ENCODE results near the gene SPTB.

SPTB gene

GRCh38 chr14:64779472-64779871, 100.2 kb downstream of the SPTB start:
- H3K4me1 Mint-ChIP-seq: no peaks in the 10 kb centered on the region
- H3K27me3 Mint-ChIP-seq: peaks cover 8% of the 10 kb centered on the region
- H3K36me3 Mint-ChIP-seq: no peaks in the 10 kb centered on the region
- H3K4me3 Mint-ChIP-seq: no peak overlapping the region
- no peak for ATAC-seq
- no peaks in the 10 kb centered on the region for H3K9me3 Mint-ChIP-seq
- H3K27ac Mint-ChIP-seq: no peak overlapping the region

- Mint-ChIP-seq H3K4me3 (no peak overlapping the region), H3K36me3 (no peaks in the 10 kb centered on the region), H3K9me3 (no peaks in the 10 kb centered on the region), H3K4me1 (no peaks in the 10 kb centered on the region), H3K27me3 (peaks cover 16% of the 10 kb centered on the region), H3K27ac (no peak overlapping the region)
- ATAC-seq: no peak
Observed at GRCh38 chr14:64778104-64778754, 101.5 kb downstream of the SPTB start.

- H3K27me3 Mint-ChIP-seq: peaks cover 20% of the 10 kb centered on the region
- H3K27ac Mint-ChIP-seq: no peak overlapping the region
- no peaks in the 10 kb centered on the region for H3K36me3 Mint-ChIP-seq
- H3K9me3 Mint-ChIP-seq: no peaks in the 10 kb centered on the region
- H3K4me1 Mint-ChIP-seq: no peaks in the 10 kb centered on the region
- no peak for ATAC-seq
- H3K4me3 Mint-ChIP-seq: no peak overlapping the region
Observed at GRCh38 chr14:64777461-64777860, 102.2 kb downstream of the SPTB start.

- no peaks in the 10 kb centered on the region for H3K9me3 Mint-ChIP-seq
- no peak overlapping the region for H3K27ac Mint-ChIP-seq
- H3K27me3 Mint-ChIP-seq: peaks cover 20% of the 10 kb centered on the region
- H3K4me1 Mint-ChIP-seq: no peaks in the 10 kb centered on the region
- H3K4me3 Mint-ChIP-seq: no peak overlapping the region
- no peaks in the 10 kb centered on the region for H3K36me3 Mint-ChIP-seq
- ATAC-seq: no peak
Observed at GRCh38 chr14:64775081-64775777, 104.5 kb downstream of the SPTB start.

- no peak overlapping the region for H3K27ac Mint-ChIP-seq
- H3K4me1 Mint-ChIP-seq: no peaks in the 10 kb centered on the region
- H3K4me3 Mint-ChIP-seq: no peak overlapping the region
- H3K9me3 Mint-ChIP-seq: no peaks in the 10 kb centered on the region
- H3K27me3 Mint-ChIP-seq: peaks cover 20% of the 10 kb centered on the region
- ATAC-seq: no peak
- no peaks in the 10 kb centered on the region for H3K36me3 Mint-ChIP-seq
Observed at GRCh38 chr14:64774272-64774671, 105.4 kb downstream of the SPTB start.

- H3K4me3 Mint-ChIP-seq: no peak overlapping the region
- H3K27me3 Mint-ChIP-seq: peaks cover 20% of the 10 kb centered on the region
- no peaks in the 10 kb centered on the region for H3K4me1 Mint-ChIP-seq
- ATAC-seq: no peak
- H3K9me3 Mint-ChIP-seq: no peaks in the 10 kb centered on the region
- H3K36me3 Mint-ChIP-seq: no peaks in the 10 kb centered on the region
- no peak overlapping the region for H3K27ac Mint-ChIP-seq
Observed at GRCh38 chr14:64773577-64773976, 106.1 kb downstream of the SPTB start.

- ATAC-seq: no peak
- Mint-ChIP-seq H3K4me1 (no peaks in the 10 kb centered on the region), H3K9me3 (no peaks in the 10 kb centered on the region), H3K4me3 (no peak overlapping the region), H3K27ac (no peak overlapping the region), H3K36me3 (no peaks in the 10 kb centered on the region), H3K27me3 (peaks cover 20% of the 10 kb centered on the region)
Observed at GRCh38 chr14:64773046-64773445, 106.7 kb downstream of the SPTB start.

- Mint-ChIP-seq H3K9me3 (no peaks in the 10 kb centered on the region), H3K27ac (no peak overlapping the region), H3K4me1 (no peaks in the 10 kb centered on the region), H3K27me3 (peaks cover 20% of the 10 kb centered on the region), H3K4me3 (no peak overlapping the region), H3K36me3 (no peaks in the 10 kb centered on the region)
- no peak for ATAC-seq
Observed at GRCh38 chr14:64772397-64772950, 107.2 kb downstream of the SPTB start.

GRCh38 chr14:64771161-64771560, 108.5 kb downstream of the SPTB start:
- Mint-ChIP-seq H3K27me3 (peaks cover 20% of the 10 kb centered on the region), H3K9me3 (no peaks in the 10 kb centered on the region), H3K4me3 (no peak overlapping the region), H3K4me1 (no peaks in the 10 kb centered on the region), H3K27ac (no peak overlapping the region), H3K36me3 (no peaks in the 10 kb centered on the region)
- ATAC-seq: no peak

GRCh38 chr14:64770751-64771150, 109.0 kb downstream of the SPTB start:
- H3K9me3 Mint-ChIP-seq: no peaks in the 10 kb centered on the region
- H3K36me3 Mint-ChIP-seq: no peaks in the 10 kb centered on the region
- no peak overlapping the region for H3K27ac Mint-ChIP-seq
- no peaks in the 10 kb centered on the region for H3K4me1 Mint-ChIP-seq
- H3K27me3 Mint-ChIP-seq: peaks cover 22% of the 10 kb centered on the region
- no peak overlapping the region for H3K4me3 Mint-ChIP-seq
- no peak for ATAC-seq

GRCh38 chr14:64769096-64770020, 110.3 kb downstream of the SPTB start:
- Mint-ChIP-seq H3K9me3 (no peaks in the 10 kb centered on the region), H3K27ac (no peak overlapping the region), H3K4me3 (no peak overlapping the region), H3K4me1 (peaks cover 6% of the 10 kb centered on the region), H3K27me3 (peaks cover 19% of the 10 kb centered on the region), H3K36me3 (no peaks in the 10 kb centered on the region)
- no peak for ATAC-seq

- ATAC-seq: no peak
- no peak overlapping the region for H3K4me3 Mint-ChIP-seq
- H3K9me3 Mint-ChIP-seq: no peaks in the 10 kb centered on the region
- no peak overlapping the region for H3K27ac Mint-ChIP-seq
- H3K27me3 Mint-ChIP-seq: peaks cover 16% of the 10 kb centered on the region
- H3K36me3 Mint-ChIP-seq: no peaks in the 10 kb centered on the region
- peaks cover 13% of the 10 kb centered on the region for H3K4me1 Mint-ChIP-seq
Observed at GRCh38 chr14:64768401-64769095, 111.2 kb downstream of the SPTB start.

- ATAC-seq: no peak
- Mint-ChIP-seq H3K4me3 (no peak overlapping the region), H3K27ac (no peak overlapping the region), H3K4me1 (peaks cover 21% of the 10 kb centered on the region), H3K9me3 (no peaks in the 10 kb centered on the region), H3K27me3 (peaks cover 9% of the 10 kb centered on the region), H3K36me3 (no peaks in the 10 kb centered on the region)
Observed at GRCh38 chr14:64767215-64767964, 112.3 kb downstream of the SPTB start.

GRCh38 chr14:64766430-64767151, 113.1 kb downstream of the SPTB start:
- H3K36me3 Mint-ChIP-seq: no peaks in the 10 kb centered on the region
- H3K27me3 Mint-ChIP-seq: peaks cover 15% of the 10 kb centered on the region
- ATAC-seq: no peak
- H3K9me3 Mint-ChIP-seq: no peaks in the 10 kb centered on the region
- no peak overlapping the region for H3K27ac Mint-ChIP-seq
- no peak overlapping the region for H3K4me3 Mint-ChIP-seq
- H3K4me1 Mint-ChIP-seq: peaks cover 28% of the 10 kb centered on the region

All from stimulated activated memory B cell treated with anti-CD40 and anti-IgM and Interleukin-4, amounts not matched to agents 10 μg/mL and 1 μg/mL and 100 μg/mL, for 72 hours (primary cell).